IMR-90 (cell line): ENCODE measurements around the gene SH3RF1. TPM values are rescaled to one million over a fixed set of nuclear protein-coding genes. Genes with fewer than 3 reads are reported as not detected.

ENCODE experiments used
- ATAC-seq: fragments of 200-7000 bp; cut with Tn5 transposase; 2 replicates; pipeline ENCODE4 v1.9.1; 2020; ENCODE audit warnings: low read depth, mild to moderate bottlenecking, moderate library complexity
- BruUV-seq: library from RNA; stranded (reverse); fragments of 400-500 nt; replicated peaks from 2 replicates; lab custom pipeline; 2021; lab: Mats Ljungman, UMichigan
- CTCF ChIA-PET: fragments of 300-600 bp; formaldehyde crosslinking; extraction: SDS; loops from one replicate; lab custom pipeline; 2021; ENCODE audit warnings: antibody characterized with exemption; lab: Yijun Ruan, JAX
- POLR2A ChIA-PET: fragments of 300-600 bp; sonication (Branson Sonifier 250); formaldehyde crosslinking; loops from one replicate; lab custom pipeline; 2022; ENCODE audit warnings: antibody characterized with exemption; ENCODE audit not compliant: unreplicated experiment; lab: Charles Lee
- DNase-seq: peaks from one replicate; pipeline ENCODE4 v3.0.0; 2013
- H2AFZ ChIP-seq: replicated peaks from 2 replicates; pipeline ENCODE3; 2013; ENCODE audit warnings: low read length, mild to moderate bottlenecking; ENCODE audit not compliant: poor library complexity
- H2AK5ac ChIP-seq: 2 replicates; pipeline ENCODE4 v1.6.1; 2013; ENCODE audit warnings: low read depth, low read length, inconsistent platforms
- H2AK9ac ChIP-seq: replicated peaks from 2 replicates; pipeline ENCODE3; 2013; ENCODE audit warnings: mild to moderate bottlenecking, low read depth, low read length, moderate library complexity; ENCODE audit not compliant: poor library complexity
- H2BK120ac ChIP-seq: 2 replicates; pipeline ENCODE4 v1.6.1; 2013; ENCODE audit warnings: low read depth, low read length, inconsistent platforms
- H2BK15ac ChIP-seq: 3 replicates; pipeline ENCODE4 v1.6.1; 2013; ENCODE audit warnings: low read depth, low read length, inconsistent platforms
- H2BK20ac ChIP-seq: 2 replicates; pipeline ENCODE4 v1.6.1; 2013; ENCODE audit warnings: low read depth, mild to moderate bottlenecking, inconsistent platforms, low read length, moderate library complexity
- H2BK5ac ChIP-seq: 2 replicates; pipeline ENCODE4 v1.6.1; 2013; ENCODE audit warnings: mild to moderate bottlenecking, low read depth, low read length, inconsistent platforms; ENCODE audit not compliant: poor library complexity, severe bottlenecking
- H3K14ac ChIP-seq: replicated peaks from 2 replicates; pipeline ENCODE4 v1.6.1; 2013; ENCODE audit warnings: low read depth, low read length, inconsistent platforms
- H3K18ac ChIP-seq: 2 replicates; pipeline ENCODE4 v1.6.1; 2013; ENCODE audit warnings: low read depth, low read length, control low read depth
- H3K23ac ChIP-seq: 2 replicates; pipeline ENCODE4 v1.6.1; 2013; ENCODE audit warnings: low read depth, low read length, inconsistent platforms
- H3K27ac ChIP-seq: 2 replicates; pipeline ENCODE4 v1.5.1; 2013; ENCODE audit warnings: mild to moderate bottlenecking, control low read depth, low read length; ENCODE audit not compliant: insufficient read depth
- H3K27me3 ChIP-seq: 2 replicates; pipeline ENCODE4 v1.6.1; 2013; ENCODE audit warnings: low read length; ENCODE audit not compliant: control insufficient read depth, insufficient read depth
- H3K36me3 ChIP-seq: 2 replicates; pipeline ENCODE4 v1.6.1; 2013; ENCODE audit warnings: low read length, mixed read lengths; ENCODE audit not compliant: control insufficient read depth, insufficient read depth
- H3K4ac ChIP-seq: 2 replicates; pipeline ENCODE4 v1.6.1; 2013; ENCODE audit warnings: low read depth, low read length, inconsistent platforms
- H3K4me1 ChIP-seq: 2 replicates; pipeline ENCODE4 v1.6.1; 2013; ENCODE audit warnings: low read length, mixed read lengths; ENCODE audit not compliant: control insufficient read depth, insufficient read depth
- H3K4me2 ChIP-seq: 2 replicates; pipeline ENCODE4 v1.6.1; 2013; ENCODE audit warnings: low read depth, mild to moderate bottlenecking, control low read depth, low read length, moderate library complexity
- H3K4me3 ChIP-seq: 2 replicates; pipeline ENCODE4 v1.5.1; 2013; ENCODE audit warnings: low read depth, mild to moderate bottlenecking, control low read depth, low read length, moderate library complexity; ENCODE audit not compliant: insufficient read depth
- H3K56ac ChIP-seq: 2 replicates; pipeline ENCODE4 v1.6.1; 2013; ENCODE audit warnings: low read length, inconsistent platforms; ENCODE audit not compliant: insufficient read depth; ENCODE audit errors: extremely low read depth
- H3K79me1 ChIP-seq, 2 experiments: 2 replicates each; pipeline ENCODE4 v1.6.1; 2013; ENCODE audit warnings: low read length in 2 of 2, inconsistent platforms in 1 of 2, low read depth in 1 of 2
- H3K9ac ChIP-seq: 2 replicates; pipeline ENCODE4 v1.6.1; 2013; ENCODE audit warnings: low read depth, low read length, control low read depth
- H3K9me1 ChIP-seq: 2 replicates; pipeline ENCODE4 v1.6.1; 2013; ENCODE audit warnings: low read length, inconsistent platforms; ENCODE audit not compliant: insufficient read depth
- H3K9me3 ChIP-seq: 2 replicates; pipeline ENCODE4 v1.6.1; 2013; ENCODE audit warnings: low read length; ENCODE audit not compliant: control insufficient read depth, insufficient read depth
- H4K20me1 ChIP-seq: 2 replicates; pipeline ENCODE4 v1.6.1; 2013; ENCODE audit warnings: low read length, inconsistent platforms; ENCODE audit not compliant: insufficient read depth
- H4K5ac ChIP-seq: 2 replicates; pipeline ENCODE4 v1.6.1; 2013; ENCODE audit warnings: mild to moderate bottlenecking, low read depth, low read length, control low read depth
- H4K8ac ChIP-seq, 2 experiments: 2 replicates each; pipeline ENCODE4 v1.6.1; 2013; ENCODE audit warnings: low read depth in 2 of 2, low read length in 2 of 2, control low read depth in 1 of 2, inconsistent platforms in 1 of 2
- H4K91ac ChIP-seq: 2 replicates; pipeline ENCODE4 v1.6.1; 2013; ENCODE audit warnings: low read depth, low read length, inconsistent platforms; ENCODE audit not compliant: insufficient read depth
- BHLHE40 ChIP-seq: fragments of 150-350 bp; IDR thresholded peaks from 2 replicates; pipeline ENCODE4 v1.6.1; 2016; ENCODE audit warnings: mild to moderate bottlenecking, low read depth, low read length
- CTCF ChIP-seq: conservative IDR thresholded peaks from 2 replicates; pipeline ENCODE4 v1.5.1; 2012; ENCODE audit warnings: mild to moderate bottlenecking, low read depth, low read length, improper control_type of control experiment
- MAFK ChIP-seq: IDR thresholded peaks from 2 replicates; pipeline ENCODE4 v1.6.1; 2012; ENCODE audit warnings: low read depth, low read length, improper control_type of control experiment
- MAZ ChIP-seq: IDR thresholded peaks from 2 replicates; pipeline ENCODE4 v1.6.1; 2012; ENCODE audit warnings: low read depth, mild to moderate bottlenecking, low read length, improper control_type of control experiment, moderate library complexity, borderline replicate concordance
- POLR2A ChIP-seq: IDR thresholded peaks from 2 replicates; pipeline ENCODE4 v1.6.1; 2012; ENCODE audit warnings: mild to moderate bottlenecking, low read depth, low read length
- USF2 ChIP-seq: fragments of 150-350 bp; IDR thresholded peaks from 2 replicates; pipeline ENCODE4 v1.6.1; 2017; ENCODE audit warnings: mild to moderate bottlenecking, antibody characterized with exemption, low read length, low read depth
- WGBS, 2 experiments: methylation state at CpG; one replicate each; pipeline versions ENCODE4 v1.1.5 to v1.1.7; 2013; ENCODE audit warnings: missing lambda C conversion rate in 2 of 2; ENCODE audit not compliant: insufficient read length in 1 of 2; ENCODE audit errors: extremely low coverage in 2 of 2; 5-methylcytosine and 5-hydroxymethylcytosine counted together
- dilution Hi-C: fragments of 300-500 bp; cut with HindIII; formaldehyde crosslinking; loops from one replicate; pipeline ENCODE4 v1.14.3; 2018; ENCODE audit warnings: low sequenced_read_pairs; ENCODE audit not compliant: unreplicated experiment
- in situ Hi-C: fragments of 300-500 bp; cut with MboI; formaldehyde crosslinking; loops from 3 replicates; pipeline ENCODE4 v1.14.3; 2019; ENCODE audit warnings: low sequenced_read_pairs, inconsistent platforms, mixed read lengths
- intact Hi-C: fragments of 100-400 bp; cut with micrococcal nuclease; formaldehyde crosslinking; loops from 2 replicates; pipeline ENCODE4 v1.10.0; 2022
- polyA plus RNA-seq, 3 experiments: library from polyadenylated mRNA; depleted of rRNA; stranded (reverse); fragments of >200 nt; gene quantifications; 2 replicates each; pipeline ENCODE4 v1.2.3, GENCODE V29; 2012; ENCODE audit warnings: low replicate concordance in 1 of 3
- total RNA-seq: library from RNA; depleted of rRNA; stranded (reverse); fragments of >200 nt; gene quantifications from 2 replicates; pipeline ENCODE4 v1.2.3, GENCODE V29; 2012

The SH3RF1 gene
- total and polyA plus RNA-seq, 2 of the 4 experiments (the other 2 are of a cell fraction): 22.0 to 29.8 TPM

DNA sequence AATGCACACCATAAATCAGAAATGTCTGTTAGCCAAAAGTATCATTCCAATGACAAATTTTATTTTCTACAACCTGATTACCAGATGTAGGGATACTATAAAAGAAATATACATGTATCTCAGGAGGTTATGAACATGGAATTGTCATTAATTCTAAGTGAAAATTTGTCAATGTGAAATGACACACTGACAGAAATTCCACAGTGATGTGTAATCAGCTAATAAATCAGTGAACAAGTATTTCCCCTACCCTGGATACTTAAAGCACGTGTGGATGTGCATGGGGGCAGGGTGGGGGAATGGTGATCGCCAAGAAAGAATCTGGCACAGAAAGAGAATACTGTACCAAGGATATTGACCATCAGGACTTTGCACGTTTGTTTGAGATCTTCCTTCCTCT, 123.6 kb downstream of the SH3RF1 start:
- H3K23ac ChIP-seq: no peak overlapping the region
- dilution Hi-C loops: no loop called here

More for the DNA sequence above, 123.6 kb downstream of the SH3RF1 start:
- no peak overlapping the region for H3K4me3 ChIP-seq
- H2BK15ac ChIP-seq: no peak overlapping the region
- BruUV-seq: no TSS peak
- no peak overlapping the region for H2AK9ac ChIP-seq
- H3K27ac ChIP-seq: no peak overlapping the region
- ChIA-PET CTCF (no interaction called here), POLR2A (no interaction called here)
- H3K27me3 ChIP-seq: no peaks in the 10 kb centered on the region
- no peak overlapping the region for H3K4me2 ChIP-seq
- TF ChIP-seq MAZ: no peak
- peak; percentile 82; the same call in 1 of the 2 replicates for TF ChIP-seq BHLHE40
- TF ChIP-seq CTCF: no peak
- TF ChIP-seq USF2: no peak
- no peak for TF ChIP-seq POLR2A
- TF ChIP-seq MAFK: no peak
- no peak overlapping the region for H2BK5ac ChIP-seq
- no peak overlapping the region for H2AFZ ChIP-seq
- peaks cover 6% of the 10 kb centered on the region for H3K36me3 ChIP-seq
- H4K5ac ChIP-seq: no peak overlapping the region
- H3K9ac ChIP-seq: no peak overlapping the region
- H2BK20ac ChIP-seq: no peak overlapping the region
- in situ Hi-C loops: no loop called here
- DNase-seq (peak; percentile 34), ATAC-seq (no peak)
- no peak overlapping the region for H3K14ac ChIP-seq
- no peak overlapping the region for H4K91ac ChIP-seq
- peaks cover 9% of the 10 kb centered on the region for H3K4me1 ChIP-seq
- H2AK5ac ChIP-seq: no peak overlapping the region
- no peak overlapping the region for H2BK120ac ChIP-seq
- H3K9me1 ChIP-seq: peaks cover 6% of the 10 kb centered on the region
- intact Hi-C loops: no loop called here
- H3K18ac ChIP-seq: peak overlapping the region; percentile 41; the same call in 1 of the 2 replicates
- no peak overlapping the region for H3K56ac ChIP-seq
- no peak overlapping the region for H3K4ac ChIP-seq
- no peak overlapping the region for H4K8ac ChIP-seq
- peaks cover 8% of the 10 kb centered on the region for H4K20me1 ChIP-seq
- H3K79me1 ChIP-seq: peaks cover 28 to 60% of the 10 kb centered on the region in 2 experiments
- WGBS, 2 experiments: no CpG with 5 or more reads among the region's 3 CpGs
- H3K9me3 ChIP-seq: no peaks in the 10 kb centered on the region
